ENCODE data around the gene SPATA31C1.

GRCh38 chr9:87894998-87895625 is 22.6 kb upstream of the SPATA31C1 start:
- TF ChIP-seq CREB1 (IDR thresholded peaks at IDR 0.05) (no peak), POLR2AphosphoS5 (IDR thresholded peaks at IDR 0.05; ENCODE audit: low read depth, low read length) (no peak), CTCF (IDR thresholded peaks at IDR 0.05; ENCODE audit: control extremely low read depth in 1 of 3, insufficient read depth in 1 of 3, low read depth in 1 of 3, low read length in 3 of 3) (peak; percentile 49 to 67 (median 54)), SUZ12 (IDR thresholded peaks at IDR 0.05; ENCODE audit: low read length) (no peak), SRF (IDR thresholded peaks at IDR 0.05; ENCODE audit: low read depth, low read length) (no peak)
